Measurements from ENCODE around the gene PPP1R15B.

PPP1R15B gene

DNA sequence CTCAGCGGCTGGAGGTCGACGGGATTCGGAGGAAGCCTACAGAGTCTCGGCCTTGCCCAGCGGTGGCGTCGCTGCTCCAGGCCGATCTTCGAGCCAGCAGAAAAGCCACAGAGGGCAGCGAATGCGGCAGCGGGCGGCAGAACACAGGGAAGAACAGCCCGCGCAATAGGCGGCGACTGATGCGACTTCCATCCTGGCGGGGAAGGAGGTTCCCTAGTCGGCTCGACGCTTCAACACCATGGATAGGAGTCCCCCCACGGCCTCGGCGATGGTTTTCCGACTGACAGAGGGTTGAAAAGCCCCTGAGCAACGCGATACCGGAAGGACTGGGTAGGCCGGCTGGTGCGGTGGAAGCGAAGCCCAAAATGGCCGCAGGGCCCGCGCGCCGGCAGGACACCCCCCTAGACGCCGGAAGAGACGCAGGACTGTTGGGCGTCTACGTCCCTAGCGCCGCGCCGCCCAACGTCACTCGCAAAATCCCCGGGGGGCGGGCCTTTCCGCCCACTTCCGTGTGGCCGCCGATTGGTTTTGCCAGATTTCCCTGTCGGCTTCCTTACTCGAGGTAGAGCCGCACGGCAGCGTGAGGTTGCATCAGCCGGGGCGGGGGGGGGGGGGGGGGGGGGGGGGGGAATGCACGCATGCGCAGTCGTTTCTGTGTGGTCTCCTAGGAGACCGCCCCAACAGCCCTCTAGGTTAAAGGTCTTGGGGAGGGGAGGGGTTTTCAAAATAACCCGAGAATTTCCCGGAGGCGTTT lies at the start of gene PPP1R15B:
TSS of gene PPP1R15B (minus strand) at position 367 of the 754 bp plus-strand sequence. CDS start 406 bp downstream, outside the sequence.
- Histone ChIP-seq H3K9me3 (ENCODE audit: control insufficient read depth in 1 of 2, low read length in 2 of 2) (no peaks in the 10 kb centered on the region), H3K4me1 (ENCODE audit: control insufficient read depth in 1 of 2, insufficient read depth in 2 of 2, low read length in 2 of 2) (peaks cover 0 to 4% of the 10 kb centered on the region in 2 donors), H3K27me3 (ENCODE audit: low read depth, low read length) (no peaks in the 10 kb centered on the region), H3K4me3 (ENCODE audit: low read depth in 1 of 2, low read length in 2 of 2) (peak within 1 kb of the TSS; percentile 79 to 94), H3K27ac (ENCODE audit: low read length) (peak within 1 kb of the TSS; percentile 99), H3K36me3 (ENCODE audit: control insufficient read depth in 1 of 2, insufficient read depth in 2 of 2, low read length in 2 of 2) (peaks cover 0 to 9% of the 10 kb centered on the region in 2 donors)

DNA sequence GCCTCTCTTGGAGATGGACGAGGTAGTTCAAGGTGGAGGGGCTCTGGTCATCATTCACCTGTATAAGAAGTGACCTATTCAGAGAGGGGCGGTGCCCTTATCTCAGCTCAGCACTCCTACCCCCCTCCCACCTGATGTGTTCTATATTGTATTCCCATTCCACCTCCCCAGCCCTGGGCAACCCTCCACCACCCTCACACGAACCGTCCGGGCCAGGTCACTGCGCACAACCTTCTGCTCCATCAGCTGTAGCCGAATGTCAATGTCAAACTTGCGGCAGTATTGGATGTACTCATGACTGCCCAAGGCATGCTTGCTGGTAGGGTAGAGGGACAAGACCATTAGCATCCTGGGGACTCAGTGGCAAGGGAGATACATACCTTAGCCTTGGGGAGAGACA lies 48.7 kb upstream of the PPP1R15B start:
- H3K4me1 ChIP-seq (ENCODE audit: control insufficient read depth in 1 of 2, insufficient read depth in 2 of 2, low read length in 2 of 2) = peaks cover 11 to 25% of the 10 kb centered on the region in 2 donors
- no peak overlapping the region for H3K27ac ChIP-seq (ENCODE audit: low read length)
- H3K9me3 ChIP-seq (ENCODE audit: control insufficient read depth in 1 of 2, low read length in 2 of 2) = no peaks in the 10 kb centered on the region
- no peaks in the 10 kb centered on the region for H3K27me3 ChIP-seq (ENCODE audit: low read depth, low read length)
- no peak overlapping the region for H3K4me3 ChIP-seq (ENCODE audit: low read depth in 1 of 2, low read length in 2 of 2)
- peaks cover 37 to 55% of the 10 kb centered on the region in 2 donors for H3K36me3 ChIP-seq (ENCODE audit: control insufficient read depth in 1 of 2, insufficient read depth in 2 of 2, low read length in 2 of 2)

DNA sequence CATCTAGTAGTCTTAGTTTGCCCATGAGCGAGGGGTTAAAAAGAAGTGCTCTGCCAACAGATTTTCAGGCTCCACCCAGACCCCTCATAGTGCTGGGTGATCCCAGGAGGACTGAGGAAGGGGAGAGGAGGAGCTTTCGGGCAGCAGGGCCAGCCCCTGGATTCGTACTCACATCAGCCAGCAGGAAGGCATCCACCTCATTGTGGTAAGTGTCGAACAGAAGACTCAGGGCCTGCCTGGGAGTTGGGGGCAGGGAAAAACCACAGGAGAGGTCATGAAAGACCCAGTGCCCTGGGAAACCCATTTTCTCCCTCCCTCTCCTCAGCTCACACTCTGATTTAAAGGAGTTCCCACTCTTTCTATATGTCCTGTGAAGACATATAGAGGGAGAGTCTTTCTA lies 48.1 kb upstream of the PPP1R15B start:
- peaks cover 40 to 60% of the 10 kb centered on the region in 2 donors for H3K36me3 ChIP-seq (ENCODE audit: control insufficient read depth in 1 of 2, insufficient read depth in 2 of 2, low read length in 2 of 2)
- no peak overlapping the region for H3K4me3 ChIP-seq (ENCODE audit: low read depth in 1 of 2, low read length in 2 of 2)
- H3K27me3 ChIP-seq (ENCODE audit: low read depth, low read length) = no peaks in the 10 kb centered on the region
- no peaks in the 10 kb centered on the region for H3K9me3 ChIP-seq (ENCODE audit: control insufficient read depth in 1 of 2, low read length in 2 of 2)
- no peak overlapping the region for H3K27ac ChIP-seq (ENCODE audit: low read length)
- peaks cover 4 to 20% of the 10 kb centered on the region in 2 donors for H3K4me1 ChIP-seq (ENCODE audit: control insufficient read depth in 1 of 2, insufficient read depth in 2 of 2, low read length in 2 of 2)

DNA sequence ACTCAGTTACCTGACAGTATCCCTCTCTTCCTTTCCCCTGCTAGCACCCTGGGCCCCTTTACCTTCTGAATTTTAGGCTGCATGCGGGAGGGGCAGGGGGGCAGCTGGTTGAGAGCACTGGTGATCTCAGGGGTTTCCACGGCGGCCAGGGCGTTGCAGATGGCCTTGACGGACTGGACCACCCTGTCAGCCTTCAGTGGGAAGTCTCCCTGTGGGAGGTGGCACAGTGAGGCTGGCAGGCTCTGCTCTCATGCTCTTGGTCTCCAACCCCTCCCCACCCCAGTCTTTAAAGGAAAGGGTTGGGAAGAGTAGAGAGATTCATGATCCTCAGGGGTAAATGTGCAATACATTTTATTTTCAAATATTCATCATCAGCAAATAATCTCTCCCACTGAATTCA lies 46.0 kb upstream of the PPP1R15B start:
- H3K27me3 ChIP-seq (ENCODE audit: low read depth, low read length) = no peaks in the 10 kb centered on the region
- no peaks in the 10 kb centered on the region for H3K9me3 ChIP-seq (ENCODE audit: control insufficient read depth in 1 of 2, low read length in 2 of 2)
- H3K4me3 ChIP-seq (ENCODE audit: low read depth in 1 of 2, low read length in 2 of 2) = no peak overlapping the region
- H3K4me1 ChIP-seq (ENCODE audit: control insufficient read depth in 1 of 2, insufficient read depth in 2 of 2, low read length in 2 of 2) = peaks cover 4 to 10% of the 10 kb centered on the region in 2 donors
- peaks cover 44 to 56% of the 10 kb centered on the region in 2 donors for H3K36me3 ChIP-seq (ENCODE audit: control insufficient read depth in 1 of 2, insufficient read depth in 2 of 2, low read length in 2 of 2)
- no peak overlapping the region for H3K27ac ChIP-seq (ENCODE audit: low read length)

DNA sequence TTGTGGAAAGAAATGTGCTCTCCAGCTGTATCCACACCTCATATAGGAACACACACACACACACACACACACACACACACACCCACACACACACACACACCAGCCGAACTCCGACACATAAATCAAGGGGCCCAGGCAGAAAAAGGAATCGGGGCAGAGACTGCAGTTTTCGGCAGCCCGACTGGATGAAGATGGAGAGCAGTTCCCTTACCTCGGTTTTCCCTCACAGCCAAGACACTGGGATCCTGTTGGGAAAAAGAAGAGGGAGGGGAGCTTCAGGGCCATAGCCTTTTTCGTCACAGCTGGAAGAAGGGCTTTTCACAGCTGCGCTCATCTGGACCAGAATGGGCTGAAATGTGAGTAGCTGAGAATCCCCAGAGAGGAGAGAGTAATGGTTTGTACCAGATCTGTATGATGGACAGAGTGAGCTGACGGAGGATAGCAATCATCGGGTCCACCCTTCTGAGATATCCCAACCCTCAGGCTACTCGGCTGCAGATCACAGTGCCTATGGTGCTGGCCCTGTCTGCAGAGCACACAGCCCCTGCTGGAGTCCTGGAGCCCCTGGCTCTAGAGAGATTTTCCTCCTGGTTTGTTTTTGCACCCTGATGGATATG lies 45.3 kb upstream of the PPP1R15B start:
- Histone ChIP-seq H3K27me3 (ENCODE audit: low read depth, low read length) (no peaks in the 10 kb centered on the region), H3K36me3 (ENCODE audit: control insufficient read depth in 1 of 2, insufficient read depth in 2 of 2, low read length in 2 of 2) (peaks cover 44 to 52% of the 10 kb centered on the region in 2 donors), H3K4me1 (ENCODE audit: control insufficient read depth in 1 of 2, insufficient read depth in 2 of 2, low read length in 2 of 2) (peaks cover 6 to 8% of the 10 kb centered on the region in 2 donors), H3K9me3 (ENCODE audit: control insufficient read depth in 1 of 2, low read length in 2 of 2) (no peaks in the 10 kb centered on the region), H3K27ac (ENCODE audit: low read length) (no peak overlapping the region), H3K4me3 (ENCODE audit: low read depth in 1 of 2, low read length in 2 of 2) (no peak overlapping the region)

DNA sequence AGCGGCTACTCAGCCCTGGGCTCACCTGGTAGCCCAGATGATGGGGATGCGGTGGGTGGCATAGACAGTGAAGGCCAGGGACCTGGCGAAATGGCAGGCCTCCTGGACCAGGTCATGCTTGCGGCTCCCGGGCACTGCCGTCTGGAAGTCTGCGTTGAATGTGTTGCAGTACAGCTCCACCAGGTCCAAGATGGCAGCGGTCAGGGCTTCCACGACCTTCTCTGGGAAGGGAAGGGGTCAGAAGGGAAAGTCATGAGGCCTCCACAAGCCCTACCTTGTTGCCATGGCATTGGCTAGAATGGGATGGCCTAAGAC lies 44.2 kb upstream of the PPP1R15B start:
- H3K27ac ChIP-seq (ENCODE audit: low read length) = no peak overlapping the region
- no peak overlapping the region for H3K4me3 ChIP-seq (ENCODE audit: low read depth in 1 of 2, low read length in 2 of 2)
- no peaks in the 10 kb centered on the region for H3K9me3 ChIP-seq (ENCODE audit: control insufficient read depth in 1 of 2, low read length in 2 of 2)
- no peaks in the 10 kb centered on the region for H3K27me3 ChIP-seq (ENCODE audit: low read depth, low read length)
- peaks cover 44 to 52% of the 10 kb centered on the region in 2 donors for H3K36me3 ChIP-seq (ENCODE audit: control insufficient read depth in 1 of 2, insufficient read depth in 2 of 2, low read length in 2 of 2)
- H3K4me1 ChIP-seq (ENCODE audit: control insufficient read depth in 1 of 2, insufficient read depth in 2 of 2, low read length in 2 of 2) = peaks cover 16 to 18% of the 10 kb centered on the region in 2 donors

DNA sequence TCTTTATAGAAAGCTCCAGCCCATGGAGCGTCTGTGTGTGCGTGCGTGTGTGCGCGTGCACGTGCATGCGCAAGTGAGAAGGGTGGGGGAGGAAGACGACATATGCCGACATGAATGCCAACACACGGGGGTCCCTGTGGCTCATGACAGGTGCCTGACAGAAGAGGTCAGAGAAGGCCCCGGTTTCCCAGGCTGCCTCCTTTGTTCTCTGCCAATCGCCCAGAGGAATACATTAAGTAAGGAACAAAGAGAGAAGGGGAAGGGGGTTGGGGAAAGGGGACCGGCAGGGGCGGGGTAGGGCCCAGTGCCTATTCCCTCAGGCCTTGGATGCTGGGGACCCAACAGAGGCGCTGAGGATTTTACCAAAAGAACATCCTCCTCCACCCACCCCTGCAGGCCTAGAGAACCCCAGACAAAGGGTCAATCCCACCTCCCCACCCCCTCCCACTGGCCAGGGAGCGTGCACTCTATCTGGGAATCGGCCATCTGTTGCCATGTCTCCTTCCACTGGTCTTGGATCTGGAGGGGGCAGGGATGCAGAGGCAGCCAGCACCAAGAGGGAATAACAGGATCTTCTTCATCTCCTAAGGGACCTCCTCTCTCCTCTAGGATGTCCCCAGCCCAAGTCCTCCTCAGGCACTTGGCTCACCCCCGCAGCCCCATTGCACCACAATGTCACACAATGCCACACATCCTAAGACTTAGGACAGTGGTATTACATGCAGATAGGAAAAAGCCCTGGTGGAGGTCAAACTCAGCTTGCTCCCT lies 43.6 kb upstream of the PPP1R15B start:
- no peaks in the 10 kb centered on the region for H3K9me3 ChIP-seq (ENCODE audit: control insufficient read depth in 1 of 2, low read length in 2 of 2)
- peaks cover 43 to 46% of the 10 kb centered on the region in 2 donors for H3K36me3 ChIP-seq (ENCODE audit: control insufficient read depth in 1 of 2, insufficient read depth in 2 of 2, low read length in 2 of 2)
- no peak overlapping the region for H3K4me3 ChIP-seq (ENCODE audit: low read depth in 1 of 2, low read length in 2 of 2)
- H3K27ac ChIP-seq (ENCODE audit: low read length) = no peak overlapping the region
- no peaks in the 10 kb centered on the region for H3K27me3 ChIP-seq (ENCODE audit: low read depth, low read length)
- H3K4me1 ChIP-seq (ENCODE audit: control insufficient read depth in 1 of 2, insufficient read depth in 2 of 2, low read length in 2 of 2) = peaks cover 16 to 22% of the 10 kb centered on the region in 2 donors

DNA sequence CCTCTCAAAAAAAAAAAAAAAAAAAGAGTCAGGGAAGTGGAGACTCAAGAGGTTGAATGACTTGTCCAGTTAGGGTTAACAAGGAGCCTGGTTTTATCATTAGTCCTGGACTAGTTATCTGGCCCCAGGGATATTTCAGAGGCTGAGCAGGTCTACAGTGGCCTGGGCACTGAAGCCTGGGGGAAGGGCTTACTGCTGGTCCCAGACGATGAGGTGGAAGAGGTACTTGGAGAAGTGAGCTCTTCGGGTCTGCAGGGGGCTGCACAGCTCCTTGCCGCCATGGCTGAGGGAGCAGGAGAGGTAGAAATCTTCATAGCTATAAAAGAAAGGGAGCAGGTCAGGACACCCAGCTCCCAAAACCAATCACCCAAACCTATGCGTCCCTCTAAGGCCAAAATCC lies 42.9 kb upstream of the PPP1R15B start:
- Histone ChIP-seq H3K36me3 (ENCODE audit: control insufficient read depth in 1 of 2, insufficient read depth in 2 of 2, low read length in 2 of 2) (peaks cover 39 to 45% of the 10 kb centered on the region in 2 donors), H3K27me3 (ENCODE audit: low read depth, low read length) (no peaks in the 10 kb centered on the region), H3K4me3 (ENCODE audit: low read depth in 1 of 2, low read length in 2 of 2) (no peak overlapping the region), H3K9me3 (ENCODE audit: control insufficient read depth in 1 of 2, low read length in 2 of 2) (no peaks in the 10 kb centered on the region), H3K27ac (ENCODE audit: low read length) (no peak overlapping the region), H3K4me1 (ENCODE audit: control insufficient read depth in 1 of 2, insufficient read depth in 2 of 2, low read length in 2 of 2) (peaks cover 16 to 22% of the 10 kb centered on the region in 2 donors)

DNA sequence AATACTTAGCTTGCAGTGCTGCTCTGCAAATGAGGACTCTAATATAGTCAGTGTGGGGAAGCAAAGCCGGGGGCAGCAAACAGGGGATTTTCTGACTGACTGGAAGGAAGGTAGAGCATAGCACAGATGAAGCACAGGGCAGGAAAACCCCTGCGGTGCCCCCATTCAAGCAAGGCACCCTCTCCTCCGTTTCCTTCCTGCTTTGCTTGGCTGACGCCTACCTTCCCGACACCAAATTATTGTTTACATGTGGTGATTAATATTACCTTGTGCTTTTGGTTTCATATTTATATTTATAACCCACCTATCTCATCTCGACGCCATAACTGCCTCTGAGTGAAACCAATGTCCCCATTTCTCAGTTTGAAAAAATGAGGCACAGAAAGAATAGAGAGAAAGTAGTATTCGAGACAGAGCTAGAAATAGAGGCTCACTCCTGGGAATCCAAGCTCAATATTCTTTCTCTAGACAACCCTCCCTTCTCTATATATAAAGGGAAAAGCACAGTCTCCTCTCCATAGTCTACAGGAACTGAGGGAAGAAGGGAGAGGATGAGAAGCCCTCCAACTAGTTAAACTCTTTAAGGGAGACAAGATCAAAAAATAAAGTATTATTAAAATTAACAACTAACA lies 41.6 kb upstream of the PPP1R15B start:
- H3K36me3 ChIP-seq (ENCODE audit: control insufficient read depth in 1 of 2, insufficient read depth in 2 of 2, low read length in 2 of 2) = peaks cover 34 to 47% of the 10 kb centered on the region in 2 donors
- no peaks in the 10 kb centered on the region for H3K9me3 ChIP-seq (ENCODE audit: control insufficient read depth in 1 of 2, low read length in 2 of 2)
- H3K4me3 ChIP-seq (ENCODE audit: low read depth in 1 of 2, low read length in 2 of 2) = no peak overlapping the region
- no peaks in the 10 kb centered on the region for H3K27me3 ChIP-seq (ENCODE audit: low read depth, low read length)
- peak overlapping the region; percentile 69 for H3K27ac ChIP-seq (ENCODE audit: low read length)
- peaks cover 16 to 22% of the 10 kb centered on the region in 2 donors for H3K4me1 ChIP-seq (ENCODE audit: control insufficient read depth in 1 of 2, insufficient read depth in 2 of 2, low read length in 2 of 2)

DNA sequence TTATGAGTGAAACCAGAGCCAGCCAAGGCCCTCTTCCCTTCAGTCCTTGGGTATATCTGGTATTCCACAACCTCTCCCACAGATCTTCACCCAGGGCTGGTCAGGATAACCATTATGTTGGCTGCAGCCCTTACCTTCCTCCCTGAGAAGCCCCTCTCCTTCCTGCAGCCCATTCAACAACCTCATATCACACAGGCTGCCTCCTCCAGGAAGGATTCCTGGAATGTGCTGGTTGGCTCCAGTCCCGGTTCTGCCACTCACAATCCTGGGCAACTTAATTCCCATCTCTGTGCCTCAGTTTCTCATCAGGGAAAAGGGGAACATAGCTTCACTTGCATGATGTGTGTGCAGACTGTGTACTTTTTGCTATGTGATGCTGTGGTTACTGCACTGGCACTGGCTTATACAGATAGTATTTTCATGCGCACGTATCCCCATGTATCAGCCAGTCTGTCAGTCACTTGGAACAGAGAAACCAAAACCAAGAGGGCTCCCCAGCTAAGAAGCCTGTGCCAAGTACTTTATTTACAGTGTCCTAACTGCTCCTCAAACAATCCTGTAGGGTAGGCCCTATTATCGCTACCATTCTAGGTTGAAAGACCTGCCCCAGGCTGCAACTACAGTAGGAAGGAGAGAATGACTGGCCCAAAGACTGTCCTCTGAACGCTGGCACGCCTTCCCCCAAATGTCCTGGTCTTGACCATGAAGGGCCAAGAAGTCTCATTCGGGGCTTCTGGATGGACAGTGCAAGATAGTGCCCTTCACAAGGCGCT lies 39.9 kb upstream of the PPP1R15B start:
- peak overlapping the region; percentile 90 for H3K27ac ChIP-seq (ENCODE audit: low read length)
- no peak overlapping the region for H3K4me3 ChIP-seq (ENCODE audit: low read depth in 1 of 2, low read length in 2 of 2)
- peaks cover 37 to 39% of the 10 kb centered on the region in 2 donors for H3K36me3 ChIP-seq (ENCODE audit: control insufficient read depth in 1 of 2, insufficient read depth in 2 of 2, low read length in 2 of 2)
- H3K27me3 ChIP-seq (ENCODE audit: low read depth, low read length) = no peaks in the 10 kb centered on the region
- no peaks in the 10 kb centered on the region for H3K9me3 ChIP-seq (ENCODE audit: control insufficient read depth in 1 of 2, low read length in 2 of 2)
- H3K4me1 ChIP-seq (ENCODE audit: control insufficient read depth in 1 of 2, insufficient read depth in 2 of 2, low read length in 2 of 2) = peaks cover 20% of the 10 kb centered on the region in 2 donors

Data from muscle layer of duodenum (tissue), 2 donors.